Trophoblast cell (in vitro differentiated cells and primary cell): ENCODE results near the gene TAC3.
A peak's percentile ranks its signal among the peaks of the same experiment; 100 is the strongest.

Source experiments
- DNase-seq, 2 donors: peaks; one replicate each; pipeline ENCODE4 v3.0.0-alpha.2; 2016
- H2AFZ ChIP-seq: 2 replicates; pipeline ENCODE4 v1.6.1; 2013; ENCODE audit warnings: low read length, moderate library complexity, mild to moderate bottlenecking; ENCODE audit not compliant: insufficient read depth, poor library complexity
- H2AK5ac ChIP-seq: 2 replicates; pipeline ENCODE4 v1.6.1; 2013; ENCODE audit warnings: mild to moderate bottlenecking, low read length
- H2BK120ac ChIP-seq: 2 replicates; pipeline ENCODE4 v1.6.1; 2013; ENCODE audit warnings: low read length, mild to moderate bottlenecking, moderate library complexity; ENCODE audit not compliant: insufficient read depth, poor library complexity
- H2BK12ac ChIP-seq: 2 replicates; pipeline ENCODE4 v1.6.1; 2013; ENCODE audit warnings: mild to moderate bottlenecking, low read length, moderate library complexity
- H2BK5ac ChIP-seq: 2 replicates; pipeline ENCODE4 v1.6.1; 2013; ENCODE audit warnings: low read length, low read depth, moderate library complexity, mild to moderate bottlenecking; ENCODE audit not compliant: poor library complexity
- H3K14ac ChIP-seq: 2 replicates; pipeline ENCODE4 v1.6.1; 2013; ENCODE audit warnings: mild to moderate bottlenecking, low read length
- H3K18ac ChIP-seq: 2 replicates; pipeline ENCODE4 v1.6.1; 2013; ENCODE audit warnings: mild to moderate bottlenecking, low read length
- H3K23ac ChIP-seq: 2 replicates; pipeline ENCODE4 v1.6.1; 2013; ENCODE audit warnings: low read length
- H3K27ac ChIP-seq: 2 replicates; pipeline ENCODE4 v1.5.1; 2013; ENCODE audit warnings: low read depth, mild to moderate bottlenecking, inconsistent platforms, low read length, moderate library complexity
- H3K27me3 ChIP-seq: 2 replicates; pipeline ENCODE4 v1.6.1; 2013; ENCODE audit warnings: inconsistent platforms, mild to moderate bottlenecking, low read length, moderate library complexity; ENCODE audit not compliant: insufficient read depth
- H3K36me3 ChIP-seq, 2 experiments: 1 replicate in 1 of 2; 2 replicates in 1 of 2; pipeline ENCODE4 v1.6.1; 2013; ENCODE audit warnings: low read length in 2 of 2, mild to moderate bottlenecking in 2 of 2, moderate library complexity in 1 of 2; ENCODE audit not compliant: insufficient read depth in 2 of 2, control insufficient read depth in 1 of 2
- H3K4ac ChIP-seq: 2 replicates; pipeline ENCODE4 v1.6.1; 2013; ENCODE audit warnings: low read depth, mild to moderate bottlenecking, low read length, moderate library complexity
- H3K4me1 ChIP-seq, 2 experiments: 1 replicate in 1 of 2; 2 replicates in 1 of 2; pipeline ENCODE4 v1.6.1; 2013; ENCODE audit warnings: low read length in 2 of 2, mild to moderate bottlenecking in 2 of 2, moderate library complexity in 1 of 2; ENCODE audit not compliant: insufficient read depth in 2 of 2, control insufficient read depth in 1 of 2
- H3K4me2 ChIP-seq: 2 replicates; pipeline ENCODE4 v1.6.1; 2013; ENCODE audit warnings: inconsistent platforms, mild to moderate bottlenecking, low read length, moderate library complexity
- H3K4me3 ChIP-seq: 2 replicates; pipeline ENCODE4 v1.5.1; 2013; ENCODE audit warnings: mild to moderate bottlenecking, low read depth, low read length, inconsistent platforms
- H3K79me1 ChIP-seq: one replicate; pipeline ENCODE4 v1.6.1; 2013; ENCODE audit warnings: low read length
- H3K79me2 ChIP-seq: 2 replicates; pipeline ENCODE4 v1.6.1; 2013; ENCODE audit warnings: low read length, mild to moderate bottlenecking; ENCODE audit not compliant: control insufficient read depth, insufficient read depth, poor library complexity
- H3K9ac ChIP-seq: 2 replicates; pipeline ENCODE4 v1.6.1; 2013; ENCODE audit warnings: mild to moderate bottlenecking, low read length
- H3K9me3 ChIP-seq: 2 replicates; pipeline ENCODE4 v1.6.1; 2013; ENCODE audit warnings: low read depth, mild to moderate bottlenecking, control low read depth, inconsistent platforms, low read length; ENCODE audit not compliant: insufficient read depth
- H4K12ac ChIP-seq: 2 replicates; pipeline ENCODE4 v1.6.1; 2013; ENCODE audit warnings: low read depth, mild to moderate bottlenecking, low read length, moderate library complexity
- H4K8ac ChIP-seq: 2 replicates; pipeline ENCODE4 v1.6.1; 2013; ENCODE audit warnings: low read depth, mild to moderate bottlenecking, low read length, moderate library complexity
- H4K91ac ChIP-seq: one replicate; pipeline ENCODE4 v1.6.1; 2013; ENCODE audit warnings: low read depth, mild to moderate bottlenecking, low read length, moderate library complexity
- WGBS: extraction: QIAGEN DNeasy Blood & Tissue Kit; methylation state at CpG from one replicate; pipeline ENCODE4 v1.1.7; 2013; ENCODE audit warnings: missing lambda C conversion rate; ENCODE audit not compliant: insufficient read length, insufficient coverage; ENCODE audit errors: extremely low coverage; 5-methylcytosine and 5-hydroxymethylcytosine counted together

The TAC3 gene

GRCh38 chr12:56995201-56995929 is 21.0 kb downstream of the TAC3 start:
- Histone ChIP-seq H3K14ac (no peak overlapping the region), H2BK12ac (no peak overlapping the region), H3K4me1 (no peaks in the 10 kb centered on the region), H2AFZ (no peak overlapping the region), H3K79me1 (no peaks in the 10 kb centered on the region), H4K12ac (no peak overlapping the region), H3K23ac (no peak overlapping the region), H3K9me3 (peaks cover 8% of the 10 kb centered on the region), H3K27ac (no peak overlapping the region), H2BK120ac (no peak overlapping the region), H3K9ac (no peak overlapping the region), H3K4ac (no peak overlapping the region), H3K79me2 (no peaks in the 10 kb centered on the region), H3K36me3 (peaks cover 3 to 6% of the 10 kb centered on the region in 2 experiments), H4K91ac (no peak overlapping the region), H3K18ac (no peak overlapping the region), H3K4me2 (no peak overlapping the region), H2AK5ac (no peak overlapping the region), H3K27me3 (no peaks in the 10 kb centered on the region), H4K8ac (no peak overlapping the region), H3K4me3 (peak overlapping the region; percentile 8), H2BK5ac (no peak overlapping the region)
- no peak for DNase-seq
- no CpG with 5 or more reads among the region's 26 CpGs for WGBS

GRCh38 chr12:56994231-56994746 is 22.0 kb downstream of the TAC3 start:
- H3K23ac ChIP-seq: no peak overlapping the region

GRCh38 chr12:56993346-56993745 is 23.0 kb downstream of the TAC3 start:
- H3K27me3 ChIP-seq: no peaks in the 10 kb centered on the region

More at GRCh38 chr12:56994231-56994746, 22.0 kb downstream of the TAC3 start:
- no peak overlapping the region for H4K12ac ChIP-seq
- H3K4ac ChIP-seq: no peak overlapping the region
- no peak overlapping the region for H2BK5ac ChIP-seq
- no peak overlapping the region for H2AK5ac ChIP-seq
- H3K27ac ChIP-seq: no peak overlapping the region
- H2AFZ ChIP-seq: no peak overlapping the region
- H3K79me1 ChIP-seq: no peaks in the 10 kb centered on the region
- no peak overlapping the region for H3K9ac ChIP-seq
- peaks cover 0 to 3% of the 10 kb centered on the region in 2 experiments for H3K36me3 ChIP-seq
- no CpG with 5 or more reads among the region's 10 CpGs for WGBS
- H3K27me3 ChIP-seq: no peaks in the 10 kb centered on the region
- DNase-seq: no peak
- no peak overlapping the region for H3K4me3 ChIP-seq
- no peak overlapping the region for H4K91ac ChIP-seq
- H2BK12ac ChIP-seq: no peak overlapping the region
- H3K4me1 ChIP-seq: no peaks in the 10 kb centered on the region
- H2BK120ac ChIP-seq: no peak overlapping the region
- H3K4me2 ChIP-seq: no peak overlapping the region
- H3K18ac ChIP-seq: no peak overlapping the region
- peaks cover 8% of the 10 kb centered on the region for H3K9me3 ChIP-seq
- no peaks in the 10 kb centered on the region for H3K79me2 ChIP-seq
- no peak overlapping the region for H3K14ac ChIP-seq
- no peak overlapping the region for H4K8ac ChIP-seq

GRCh38 chr12:56991319-56992246 is 24.7 kb downstream of the TAC3 start:
- no peak overlapping the region for H4K91ac ChIP-seq
- no peaks in the 10 kb centered on the region for H3K27me3 ChIP-seq
- H3K23ac ChIP-seq: no peak overlapping the region
- H4K12ac ChIP-seq: no peak overlapping the region
- H3K27ac ChIP-seq: no peak overlapping the region
- no peak overlapping the region for H3K4me3 ChIP-seq
- H2BK120ac ChIP-seq: no peak overlapping the region
- WGBS: no CpG with 5 or more reads among the region's 8 CpGs
- no peaks in the 10 kb centered on the region for H3K79me2 ChIP-seq
- no peak overlapping the region for H3K9ac ChIP-seq
- no peak for DNase-seq
- H3K4me2 ChIP-seq: no peak overlapping the region
- no peak overlapping the region for H4K8ac ChIP-seq
- H3K18ac ChIP-seq: no peak overlapping the region
- no peak overlapping the region for H2BK12ac ChIP-seq
- H3K14ac ChIP-seq: no peak overlapping the region
- no peak overlapping the region for H3K4ac ChIP-seq
- H2BK5ac ChIP-seq: no peak overlapping the region
- no peaks in the 10 kb centered on the region for H3K4me1 ChIP-seq
- H2AFZ ChIP-seq: no peak overlapping the region
- H3K79me1 ChIP-seq: no peaks in the 10 kb centered on the region
- no peaks in the 10 kb centered on the region for H3K36me3 ChIP-seq
- H3K9me3 ChIP-seq: peaks cover 8% of the 10 kb centered on the region
- H2AK5ac ChIP-seq: no peak overlapping the region

More at GRCh38 chr12:56993346-56993745, 23.0 kb downstream of the TAC3 start:
- Histone ChIP-seq H3K14ac (no peak overlapping the region), H3K27ac (no peak overlapping the region), H4K8ac (no peak overlapping the region), H2AFZ (no peak overlapping the region), H3K23ac (no peak overlapping the region), H3K4me2 (no peak overlapping the region), H4K91ac (no peak overlapping the region), H3K79me2 (no peaks in the 10 kb centered on the region), H4K12ac (no peak overlapping the region), H3K36me3 (peaks cover 0 to 3% of the 10 kb centered on the region in 2 experiments), H3K9me3 (peaks cover 8% of the 10 kb centered on the region), H3K4ac (no peak overlapping the region), H3K4me1 (no peaks in the 10 kb centered on the region), H3K18ac (no peak overlapping the region), H2AK5ac (no peak overlapping the region), H2BK12ac (no peak overlapping the region), H3K79me1 (no peaks in the 10 kb centered on the region), H3K4me3 (no peak overlapping the region), H2BK120ac (no peak overlapping the region), H3K9ac (no peak overlapping the region), H2BK5ac (no peak overlapping the region)
- WGBS: no CpG with 5 or more reads among the region's 10 CpGs
- no peak for DNase-seq
